SKM-1 treated with dmso at 0.1 percent for 144 hours (cell line): ENCODE results near the gene WASF2.
"Not testable (repeated sequence)": the region's sequence is repeated elsewhere in the genome, so short reads cannot be mapped to it uniquely, and the experiment has no call there.

ENCODE experiments used
- DNase-seq: peaks from one replicate; lab custom pipeline; 2025; ENCODE audit not compliant: unreplicated experiment; lab: John Stamatoyannopoulos, UW

WASF2 gene

GRCh38 chr1:27454610-27455009 is 35.4 kb downstream of the WASF2 start:
- DNase-seq, result no peak

GRCh38 chr1:27451343-27451742 is 38.6 kb downstream of the WASF2 start:
- DNase-seq, result no peak

DNA sequence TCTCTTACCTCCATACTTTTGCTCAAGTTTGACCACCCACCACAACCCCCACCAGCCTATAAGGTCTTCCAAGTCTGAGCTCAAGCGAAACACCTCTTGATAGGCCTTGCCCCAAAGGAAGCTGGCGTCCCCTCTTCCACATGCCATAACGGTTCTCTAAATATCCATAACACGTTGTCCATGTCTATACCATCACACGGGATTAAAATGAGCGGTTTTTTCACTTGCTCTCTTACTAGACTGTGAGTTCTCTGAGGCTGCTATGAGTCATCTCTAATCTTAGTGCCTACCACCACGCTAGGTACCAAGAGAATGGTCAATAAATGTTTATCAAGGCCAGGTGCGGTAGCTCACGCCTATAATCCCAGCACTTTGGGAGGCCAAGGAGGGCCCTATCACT is 41.0 kb downstream of the WASF2 start:
- DNase-seq, result no peak

DNA sequence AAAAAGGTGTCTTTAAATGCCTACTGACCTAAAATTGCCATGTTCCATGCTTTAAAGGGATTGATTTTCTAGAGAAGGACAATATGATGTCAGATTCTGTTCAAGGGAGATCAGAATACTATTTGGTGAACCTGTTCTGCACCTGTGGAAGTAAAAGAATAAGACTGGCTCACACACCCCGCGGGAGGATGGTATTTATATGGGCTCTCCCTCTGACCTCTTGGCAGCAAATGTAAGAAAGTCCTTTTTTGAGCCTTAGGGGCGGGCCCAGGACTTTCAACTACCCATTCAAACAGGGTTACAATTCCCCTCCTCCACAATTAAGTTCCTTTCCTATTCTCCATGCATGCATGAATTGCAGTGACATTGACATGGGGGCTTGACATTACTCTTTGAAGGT is 42.1 kb downstream of the WASF2 start:
- no peak for DNase-seq

DNA sequence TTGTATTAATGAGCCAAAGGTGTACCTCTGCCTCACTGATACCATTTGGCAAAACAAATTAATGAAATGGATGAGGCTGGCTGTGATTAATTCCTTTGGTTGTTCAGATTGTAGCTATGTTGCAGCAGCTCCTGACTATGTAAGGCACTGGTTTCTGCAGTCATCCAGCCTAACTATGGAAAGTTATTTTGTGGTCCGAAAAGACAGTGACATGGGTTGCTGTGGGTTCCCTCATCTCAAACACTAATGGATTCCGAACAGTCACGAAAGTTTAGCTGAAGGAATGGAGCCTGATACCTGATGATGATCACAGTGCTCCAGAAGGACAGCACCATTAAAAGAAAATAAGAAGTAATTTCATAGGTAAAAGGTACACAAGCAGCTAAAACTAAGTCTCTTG is 42.6 kb downstream of the WASF2 start:
- DNase-seq, result no peak

- DNase-seq, result no peak
These were observed 43.4 kb downstream of the WASF2 start for GRCh38 chr1:27446496-27447020.

GRCh38 chr1:27445177-27445936 is 44.6 kb downstream of the WASF2 start:
- DNase-seq, result no peak

GRCh38 chr1:27444632-27445031 is 45.3 kb downstream of the WASF2 start:
- DNase-seq, result no peak

- no peak for DNase-seq
These were observed 50.8 kb downstream of the WASF2 start for GRCh38 chr1:27439150-27439549.

GRCh38 chr1:27438621-27439061 is 51.3 kb downstream of the WASF2 start:
- no peak for DNase-seq

DNA sequence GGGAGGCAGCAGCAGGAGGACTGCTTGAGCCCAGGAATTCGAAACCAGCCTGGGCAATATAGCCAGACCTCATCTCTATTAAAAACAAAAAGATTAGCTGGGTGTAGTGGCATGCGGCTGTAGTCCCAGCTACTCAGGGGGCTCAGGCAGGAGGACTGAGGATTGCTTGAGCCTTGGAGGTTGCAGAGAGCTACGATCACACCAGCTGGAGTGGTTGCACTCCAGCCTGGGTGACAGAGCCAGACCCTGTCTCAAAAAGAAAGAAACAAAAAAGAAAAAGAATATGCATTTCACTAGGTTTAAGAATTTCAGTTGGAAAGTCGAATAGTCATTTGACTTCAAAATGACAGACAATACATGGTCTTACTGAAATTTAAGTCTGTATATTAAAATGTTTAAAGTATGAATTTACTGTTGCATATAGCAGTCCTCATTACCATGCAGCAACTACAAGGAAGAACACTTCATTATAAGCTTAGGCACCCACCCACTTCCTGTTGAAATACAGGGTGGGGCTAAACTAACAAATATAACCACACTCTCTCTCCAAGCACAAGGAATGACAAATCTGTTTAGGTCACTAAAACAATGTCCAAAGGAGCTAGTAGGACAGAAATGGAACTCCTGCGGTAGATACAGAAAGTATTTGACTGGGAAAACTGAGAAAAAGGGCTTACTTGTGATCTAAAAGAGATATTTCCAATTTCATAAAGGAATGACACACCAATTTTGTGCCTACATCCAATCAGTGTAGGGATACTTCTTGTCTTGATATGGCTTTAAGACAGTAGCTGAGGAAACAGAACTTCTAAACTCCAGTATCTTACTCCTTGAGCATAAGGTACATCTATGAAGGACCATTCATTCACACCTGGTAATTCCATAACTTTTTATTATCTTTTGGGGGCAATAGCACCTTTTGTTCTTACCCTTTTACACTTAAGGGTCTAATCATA is 53.5 kb downstream of the WASF2 start:
- peak; percentile 40 for DNase-seq

GRCh38 chr1:27435566-27436203 is 54.3 kb downstream of the WASF2 start:
- DNase-seq, result peak; percentile 96

DNA sequence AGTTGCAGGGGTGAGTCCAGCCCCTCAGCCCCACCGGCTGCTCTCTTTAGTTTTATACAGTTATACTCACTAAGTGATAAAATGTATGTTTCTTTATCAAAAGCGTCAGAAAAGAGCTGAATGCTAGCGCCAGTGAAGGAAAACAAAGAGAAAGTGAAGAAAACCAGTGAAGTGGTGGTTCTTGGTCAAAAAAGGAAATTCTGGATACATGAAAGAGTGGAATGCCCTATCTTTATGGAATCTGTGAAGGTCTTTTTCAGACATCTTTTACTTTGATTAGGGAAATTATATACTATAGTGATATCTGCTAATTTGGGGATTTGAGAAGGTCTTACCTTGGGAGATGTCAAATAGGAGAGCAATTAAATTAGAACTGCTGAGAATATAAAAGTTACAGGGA is 56.3 kb downstream of the WASF2 start:
- DNase-seq, result no peak

GRCh38 chr1:27432725-27433124 is 57.2 kb downstream of the WASF2 start:
- not testable (repeated sequence) for DNase-seq

DNA sequence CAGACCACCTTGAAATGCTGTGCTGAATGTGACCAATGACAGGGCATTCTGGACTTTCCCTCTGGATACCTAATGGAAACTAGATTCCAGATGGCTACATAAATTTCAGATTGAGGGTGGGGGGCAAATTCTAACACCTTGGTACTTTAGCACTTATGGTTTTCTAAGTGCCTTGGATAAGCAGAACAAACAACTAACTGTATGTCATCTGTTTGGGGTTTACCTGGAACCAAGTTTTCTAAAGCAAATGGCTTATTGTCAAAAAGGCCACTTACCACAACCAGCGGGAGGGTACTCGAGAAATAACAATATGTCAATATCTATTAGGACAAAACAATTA is 58.4 kb downstream of the WASF2 start:
- no peak for DNase-seq

- DNase-seq, result peak; percentile 11
These were observed 58.9 kb downstream of the WASF2 start for GRCh38 chr1:27430903-27431600.

DNA sequence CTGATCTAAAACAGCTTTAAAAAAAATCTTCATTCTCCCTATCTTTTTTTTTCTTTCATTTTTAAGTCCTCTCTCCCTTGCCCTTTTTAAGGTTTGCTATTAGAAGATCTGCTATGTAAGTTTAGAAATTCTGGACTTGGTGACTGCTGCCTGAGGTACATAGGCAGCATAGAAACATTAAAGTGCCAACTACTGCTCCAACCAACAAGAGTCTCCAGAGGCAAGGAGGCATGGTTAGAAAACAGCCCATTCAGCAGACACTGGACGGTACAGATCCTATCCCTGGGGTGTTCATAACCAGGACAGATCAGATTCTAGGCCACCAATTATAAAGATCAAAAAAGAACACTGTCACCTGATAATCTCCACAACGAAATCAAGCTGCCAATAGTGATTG is 60.9 kb downstream of the WASF2 start:
- no peak for DNase-seq

DNA sequence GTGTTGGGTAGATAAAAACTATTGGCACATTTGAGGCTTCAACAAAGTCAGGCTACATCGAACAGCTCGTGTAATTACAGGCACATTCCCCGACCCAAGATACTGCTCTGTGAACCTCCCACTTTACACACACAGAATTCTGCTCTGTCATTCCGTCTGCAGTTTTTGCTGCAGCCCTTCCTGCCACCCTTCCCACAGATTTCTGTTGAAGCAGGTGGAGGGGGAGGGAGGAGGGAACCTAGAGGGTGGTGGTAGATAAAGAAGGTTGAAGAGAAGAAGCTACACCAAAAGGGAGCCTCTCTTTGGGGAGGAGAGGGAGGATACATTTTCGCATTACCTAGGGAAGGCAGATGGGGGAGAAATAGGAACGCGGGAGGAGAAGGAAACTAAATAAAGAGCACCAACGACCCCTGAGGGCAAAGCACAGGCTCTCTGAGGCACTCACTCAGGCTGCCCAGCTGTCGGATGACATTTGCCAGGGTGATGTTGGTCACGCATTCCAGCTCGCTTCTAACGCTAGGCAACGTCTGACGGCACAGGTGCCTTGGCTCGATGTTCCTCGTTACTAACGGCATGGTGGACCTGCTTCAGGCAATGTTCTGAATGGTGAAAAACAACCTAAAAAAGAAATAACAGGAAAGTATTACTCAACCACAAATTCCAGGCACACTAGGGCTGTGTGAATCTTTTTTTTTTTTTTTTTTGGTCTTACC is 61.5 kb downstream of the WASF2 start:
- no peak for DNase-seq

DNA sequence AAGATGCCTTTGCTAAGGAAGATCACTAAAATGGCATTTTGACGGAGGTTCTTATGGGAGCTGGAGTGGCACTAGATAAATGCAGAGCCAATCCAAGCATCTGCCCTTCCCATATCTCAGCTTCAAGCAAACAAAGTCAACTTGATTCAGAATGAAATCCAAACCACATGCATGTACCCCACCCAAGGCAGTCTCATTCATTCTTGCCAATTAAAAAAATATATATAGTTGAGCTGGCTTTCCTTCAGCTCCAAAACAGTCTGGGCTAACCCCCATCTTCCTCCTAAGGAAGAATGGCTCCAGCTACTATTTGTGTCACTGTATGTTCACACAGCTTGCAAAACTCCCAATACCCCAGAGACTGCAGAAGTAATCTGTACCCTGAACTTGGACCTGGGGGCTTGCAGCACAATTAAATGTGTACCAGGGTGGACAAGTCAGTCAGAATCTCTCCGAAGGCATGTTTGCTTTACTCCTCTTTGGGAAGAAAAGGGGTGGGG is 62.1 kb downstream of the WASF2 start:
- no peak for DNase-seq

DNA sequence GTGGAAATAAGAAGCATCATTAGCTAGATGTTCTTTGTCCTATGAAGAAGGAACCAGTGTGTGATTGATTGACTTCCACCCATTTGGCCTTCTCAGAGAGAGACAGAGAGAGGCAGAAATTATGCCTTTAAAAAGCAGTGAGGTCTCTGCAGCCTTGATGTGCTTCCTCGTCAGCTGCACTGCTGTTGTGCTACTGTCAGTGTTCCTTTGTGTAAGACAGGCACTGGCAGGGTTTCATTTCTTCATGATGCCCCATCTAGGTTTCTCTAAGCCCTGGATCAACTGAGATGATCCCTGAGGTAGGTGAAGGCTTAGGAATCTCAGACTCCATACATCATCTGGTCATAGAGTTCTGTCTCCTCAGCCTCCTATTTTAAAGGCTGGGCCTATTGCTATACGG is 62.6 kb downstream of the WASF2 start:
- DNase-seq, result no peak
